Measurements from ENCODE around the gene SPECC1.
"Not testable (repeated sequence)": the region's sequence is repeated elsewhere in the genome, so short reads cannot be mapped to it uniquely, and the experiment has no call there.

SPECC1 gene

DNA sequence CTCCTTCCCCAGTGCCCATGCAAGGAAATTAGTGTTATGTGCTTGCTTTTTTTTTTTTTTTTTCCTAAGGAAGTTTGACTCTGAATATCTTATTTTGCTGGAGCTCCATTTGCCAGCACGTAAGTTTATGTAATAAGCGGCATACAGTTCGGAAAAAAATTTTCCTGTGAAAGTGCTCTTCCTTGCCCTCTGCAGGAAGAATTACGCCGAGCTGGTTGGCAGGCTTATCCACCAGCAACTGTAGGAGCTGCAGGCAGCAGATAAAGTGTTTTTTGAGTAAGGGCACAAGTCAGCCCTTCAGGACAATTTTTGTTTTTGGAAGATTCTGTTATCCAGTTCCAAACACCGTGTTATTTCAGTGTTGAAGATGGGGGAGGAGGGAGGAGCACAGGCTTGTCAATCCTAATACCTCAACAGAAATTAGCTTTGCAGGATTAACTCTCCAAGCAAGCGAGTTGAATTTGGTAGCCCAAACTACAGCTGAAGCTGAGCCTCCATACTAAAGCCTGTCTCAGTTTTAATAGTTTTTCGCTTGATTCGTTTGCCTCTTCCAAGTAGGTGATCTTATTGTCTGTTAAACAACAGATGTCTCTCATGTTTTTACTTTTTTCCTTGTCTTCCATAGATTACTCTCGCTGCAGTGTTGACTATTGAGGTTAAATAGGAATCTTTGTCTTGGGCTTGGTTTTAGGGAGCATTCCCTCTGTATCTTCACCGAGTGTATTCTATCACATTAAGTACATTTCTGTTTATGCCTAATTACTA lies 1.1 kb downstream of the SPECC1 start:
- DNase-seq: no peak

DNA sequence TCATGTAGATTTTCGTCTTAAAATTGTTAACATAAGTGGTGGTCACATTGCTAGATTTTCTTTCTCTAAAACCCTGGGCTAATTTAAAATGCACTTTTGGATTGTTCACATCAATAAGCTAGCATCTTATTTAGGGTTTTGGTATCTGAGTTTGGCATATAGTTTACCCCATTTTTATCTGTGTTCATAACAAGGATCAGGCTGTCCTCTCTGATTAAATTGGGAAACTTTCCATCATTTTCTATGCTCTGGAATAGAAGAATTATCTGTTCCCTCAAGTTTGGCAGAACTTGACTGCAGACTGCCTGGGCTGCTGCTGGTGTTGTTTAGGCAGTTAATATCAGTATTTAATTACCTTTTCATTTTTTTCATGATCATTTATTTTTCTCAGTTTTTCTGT lies 1.8 kb downstream of the SPECC1 start:
- no peak for DNase-seq

DNA sequence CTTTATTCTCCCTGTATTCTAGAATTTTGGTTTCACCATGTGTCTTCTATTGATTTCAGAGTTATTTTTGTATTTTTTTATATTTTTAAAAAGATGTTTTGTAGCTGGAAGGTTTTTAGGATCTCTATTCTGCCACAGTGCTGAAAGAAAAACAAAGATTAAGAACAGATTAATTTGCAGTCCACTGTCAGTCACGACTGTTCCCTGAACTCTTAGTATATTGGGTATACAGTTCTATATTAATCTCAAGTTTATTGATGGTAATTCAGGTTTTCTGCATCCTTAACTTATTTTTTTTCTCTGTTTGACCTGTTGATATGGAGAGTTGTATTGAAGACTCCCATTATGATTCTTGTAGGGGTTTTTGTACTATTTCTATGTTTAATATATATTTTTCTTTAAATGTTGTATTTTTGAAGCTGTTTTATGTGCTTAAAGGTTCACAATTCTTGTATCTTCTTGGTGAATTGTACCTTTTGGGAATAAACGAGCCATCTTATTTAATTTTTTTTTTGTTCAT lies 2.9 kb downstream of the SPECC1 start:
- no peak for DNase-seq

DNA sequence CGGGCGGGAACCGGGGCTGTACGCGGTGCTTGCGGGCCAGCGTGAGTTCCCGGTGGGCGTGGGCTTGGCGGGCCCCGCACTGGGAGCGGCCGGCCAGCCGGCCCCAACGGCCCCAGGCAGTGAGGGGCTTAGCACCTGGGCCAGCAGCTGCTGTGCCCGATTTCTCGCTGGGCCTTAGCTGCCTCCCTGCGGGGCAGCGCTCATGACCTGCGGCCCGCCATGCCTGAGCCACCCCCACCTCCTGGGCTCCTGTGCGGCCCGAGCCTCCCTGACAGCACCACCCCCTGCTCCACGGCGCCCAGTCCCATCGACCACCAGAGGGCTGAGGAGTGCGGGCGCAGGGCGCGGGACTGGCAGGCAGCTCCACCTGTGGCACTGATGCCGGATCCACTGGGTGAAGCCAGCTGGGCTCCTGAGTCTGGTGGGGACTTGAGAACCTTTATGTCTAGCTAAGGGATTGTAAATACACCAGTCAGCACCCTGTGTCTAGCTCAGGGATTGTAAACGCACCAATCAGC lies 7.4 kb downstream of the SPECC1 start:
- DNase-seq: not testable (repeated sequence)

DNA sequence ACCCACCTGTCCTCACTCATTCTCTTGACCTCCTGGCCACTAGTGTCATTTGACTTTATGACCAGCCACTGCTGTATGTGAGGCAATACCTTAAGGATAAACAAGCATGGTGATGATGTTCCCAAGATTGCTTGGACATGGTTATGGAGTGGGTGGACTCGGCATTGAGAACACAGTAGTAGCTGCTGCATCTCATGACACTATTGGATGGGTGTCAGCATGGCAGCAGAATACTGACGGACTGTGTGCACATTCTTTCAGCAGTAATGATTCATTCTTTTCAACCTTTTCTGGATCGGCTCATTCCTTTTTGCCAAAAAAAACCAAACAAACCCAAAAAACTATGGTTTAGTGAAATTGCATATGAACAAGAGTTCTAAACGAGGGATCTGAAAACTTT lies 13.5 kb downstream of the SPECC1 start:
- DNase-seq: no peak

DNA sequence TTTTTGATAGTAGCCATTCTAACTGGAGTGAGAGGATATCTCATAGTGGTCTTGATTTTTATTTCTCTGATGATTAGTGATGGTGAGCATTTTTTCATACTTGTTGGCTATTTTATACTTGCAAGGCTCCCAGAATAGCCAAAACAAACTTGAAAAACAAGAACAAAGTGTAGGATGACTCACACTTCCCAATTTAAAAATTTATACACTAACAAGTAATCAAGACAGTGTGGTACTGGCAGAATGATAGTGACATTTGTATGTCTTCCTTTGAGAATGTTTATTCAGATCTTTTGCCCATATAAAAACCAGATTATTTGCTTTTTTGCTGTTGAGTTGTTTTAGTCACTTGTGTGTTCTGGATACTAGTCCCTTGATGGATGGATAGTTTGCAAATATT lies 17.8 kb downstream of the SPECC1 start:
- DNase-seq: no peak

DNA sequence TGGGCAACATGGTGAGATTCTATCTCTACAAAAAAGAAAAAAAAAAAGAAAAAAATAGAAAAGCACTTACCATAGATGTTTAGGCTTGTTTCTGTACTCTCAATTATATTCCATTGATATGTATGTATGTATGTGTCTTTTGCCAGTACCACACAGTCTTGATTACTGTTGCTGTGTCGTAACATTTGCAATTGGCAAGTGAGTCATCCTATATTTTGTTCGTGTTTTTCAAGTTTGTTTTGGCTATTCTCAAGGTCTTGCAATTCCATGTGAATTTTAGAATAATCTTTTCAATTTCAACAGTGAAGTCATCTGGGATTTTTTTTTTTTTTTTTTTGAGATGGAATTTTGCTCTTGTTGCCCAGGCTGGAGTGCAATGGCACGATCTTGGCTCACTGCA lies 19.3 kb downstream of the SPECC1 start:
- no peak for DNase-seq

DNA sequence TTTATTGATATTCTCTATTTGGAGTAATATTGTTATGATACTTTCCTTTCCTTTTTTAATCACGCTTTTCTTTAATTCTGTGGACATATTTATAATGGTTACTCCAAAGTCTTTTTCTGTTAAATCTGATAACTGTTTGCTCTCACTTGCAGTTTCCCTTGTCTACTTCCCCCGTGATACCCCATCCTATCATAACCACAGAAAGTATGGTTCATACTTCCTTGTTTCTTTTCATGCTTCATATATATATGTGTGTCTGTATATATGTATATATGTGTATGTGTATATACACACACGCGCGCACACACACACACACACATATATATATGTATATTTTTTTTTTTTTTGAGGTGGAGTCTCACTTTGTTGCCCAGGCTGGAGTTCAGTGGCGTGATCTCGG lies 23.5 kb downstream of the SPECC1 start:
- no peak for DNase-seq

DNA sequence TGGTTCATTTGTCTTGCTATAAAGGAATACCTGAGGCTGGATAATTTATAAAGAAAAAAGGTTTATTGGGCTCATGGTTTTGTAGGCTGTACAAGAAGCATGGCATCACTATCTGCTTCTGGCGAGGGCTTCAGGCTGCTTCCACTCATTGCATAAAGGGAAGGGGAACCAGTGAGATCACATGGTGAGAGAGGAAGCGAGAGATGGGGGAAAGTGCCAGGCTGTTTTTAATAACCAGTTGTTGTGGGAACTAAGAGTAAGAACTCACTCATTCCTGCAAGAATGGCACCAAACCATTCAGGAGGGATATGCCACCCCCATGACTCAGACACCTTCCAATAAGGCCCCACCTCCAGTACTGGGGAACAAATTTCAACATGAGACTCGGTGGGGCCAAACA lies 24.3 kb downstream of the SPECC1 start:
- DNase-seq: no peak

DNA sequence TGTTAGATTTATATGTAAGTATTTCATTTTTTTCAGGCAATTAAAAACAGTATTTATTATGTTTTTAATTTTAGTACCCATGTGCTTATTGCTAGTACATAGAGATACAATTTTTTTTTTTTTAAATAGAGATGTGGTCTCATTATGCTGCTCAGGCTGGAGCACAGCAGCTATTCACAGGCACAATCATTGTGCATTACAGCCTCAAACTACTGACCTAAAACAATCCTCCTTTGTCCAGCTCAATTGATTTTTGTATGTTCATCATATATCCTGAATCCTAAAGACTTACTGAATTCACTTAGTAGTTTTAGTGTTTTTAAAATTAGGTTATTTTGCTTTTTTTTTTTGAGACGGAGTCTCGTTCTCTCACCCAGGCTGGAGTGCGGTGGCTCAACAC lies 26.3 kb downstream of the SPECC1 start:
- no peak for DNase-seq

DNA sequence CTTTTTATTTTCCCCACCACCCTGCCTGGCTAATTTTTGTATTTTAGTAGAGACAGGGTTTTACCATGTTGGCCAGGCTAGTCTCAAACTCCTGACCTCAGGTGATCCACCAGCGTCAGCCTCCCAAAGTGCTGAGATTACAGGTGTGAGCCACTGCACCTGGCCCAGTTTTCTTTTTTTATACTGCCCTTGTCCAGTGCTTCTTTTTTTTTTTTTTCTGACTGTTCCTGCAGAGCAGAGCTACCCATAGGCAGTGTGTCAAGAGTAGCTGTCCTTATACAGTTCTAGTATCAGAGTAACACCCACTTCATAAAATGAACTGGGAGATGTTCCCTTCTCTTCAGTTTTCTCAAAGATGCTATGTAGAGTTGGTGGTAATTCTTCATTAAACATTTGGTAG lies 28.1 kb downstream of the SPECC1 start:
- DNase-seq: not testable (repeated sequence)

DNA sequence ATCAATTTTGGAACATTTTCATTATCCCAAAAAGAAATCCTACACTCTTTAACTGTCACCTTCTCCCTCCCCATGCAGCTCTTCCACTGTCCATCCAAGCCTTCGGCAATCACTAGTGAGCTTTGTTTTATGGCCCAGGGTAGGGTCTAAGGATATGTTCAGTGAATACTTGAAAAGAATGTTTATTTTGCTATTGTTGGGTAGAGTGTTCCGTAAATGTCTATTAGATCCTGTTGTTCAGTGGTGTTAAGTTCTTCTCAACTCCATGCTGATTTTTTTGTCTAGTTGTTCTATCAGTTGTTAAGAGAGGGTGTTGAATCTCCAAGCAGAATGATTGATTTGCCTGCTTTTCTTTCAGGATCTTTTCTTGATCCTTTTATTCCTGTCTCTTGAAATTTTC lies 29.9 kb downstream of the SPECC1 start:
- no peak for DNase-seq

DNA sequence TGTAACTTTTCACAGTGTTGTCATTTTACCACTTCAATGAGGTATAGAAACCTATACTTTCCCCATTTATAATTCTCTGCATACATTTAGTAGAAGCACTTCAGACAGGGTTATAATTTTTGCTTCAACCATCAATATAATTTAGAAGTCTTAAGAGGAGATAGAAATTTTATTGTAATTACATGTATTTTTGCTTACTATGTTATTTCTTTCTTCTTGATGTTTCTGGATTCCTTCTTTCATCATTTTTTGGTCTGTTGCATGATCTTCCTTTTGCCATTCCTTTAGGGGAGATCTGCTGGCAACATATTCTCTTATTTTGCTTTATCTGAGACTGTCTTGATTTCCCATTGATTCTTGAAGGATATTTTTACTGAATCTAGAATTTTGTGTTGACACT lies 31.1 kb downstream of the SPECC1 start:
- no peak for DNase-seq

DNA sequence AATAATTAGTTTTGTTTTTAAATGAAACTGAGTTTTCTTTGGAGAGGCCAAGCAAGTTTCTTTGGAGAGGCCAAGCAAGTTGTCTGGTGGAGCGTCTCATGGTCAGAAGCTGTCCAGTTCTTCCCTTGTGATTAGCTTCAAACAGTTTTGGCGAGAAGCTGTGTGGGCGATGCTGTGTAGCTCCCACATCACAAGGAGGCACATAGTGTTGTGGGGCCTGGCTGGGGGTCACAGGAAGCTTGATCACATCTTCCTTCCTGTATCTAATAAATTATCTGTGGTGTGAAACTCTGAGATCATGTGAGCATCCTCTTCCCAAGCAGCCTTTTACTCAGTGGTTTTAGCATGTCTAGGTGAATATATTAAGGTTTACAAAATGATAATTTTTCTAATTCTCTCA lies 33.9 kb downstream of the SPECC1 start:
- DNase-seq: peak; percentile 28

DNA sequence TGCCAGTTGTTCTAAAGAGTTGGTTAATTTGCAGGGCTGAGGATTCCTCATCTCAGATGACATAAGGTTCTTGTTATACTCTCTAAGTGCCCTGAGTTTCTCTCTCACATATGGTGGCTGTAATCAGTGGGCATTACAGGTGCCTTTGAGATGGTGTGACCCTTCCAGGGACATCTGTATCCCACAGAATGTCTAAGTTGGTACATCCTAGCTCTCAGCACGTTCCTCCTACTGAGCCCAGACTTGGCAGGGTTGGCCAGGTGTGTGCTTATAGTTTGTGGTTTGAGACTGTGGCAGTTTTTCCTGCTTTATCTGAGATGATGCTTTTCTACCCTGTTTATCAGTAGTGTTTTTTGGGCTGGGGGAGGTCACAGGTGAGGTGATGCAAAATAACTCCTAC lies 36.3 kb downstream of the SPECC1 start:
- DNase-seq: no peak

DNA sequence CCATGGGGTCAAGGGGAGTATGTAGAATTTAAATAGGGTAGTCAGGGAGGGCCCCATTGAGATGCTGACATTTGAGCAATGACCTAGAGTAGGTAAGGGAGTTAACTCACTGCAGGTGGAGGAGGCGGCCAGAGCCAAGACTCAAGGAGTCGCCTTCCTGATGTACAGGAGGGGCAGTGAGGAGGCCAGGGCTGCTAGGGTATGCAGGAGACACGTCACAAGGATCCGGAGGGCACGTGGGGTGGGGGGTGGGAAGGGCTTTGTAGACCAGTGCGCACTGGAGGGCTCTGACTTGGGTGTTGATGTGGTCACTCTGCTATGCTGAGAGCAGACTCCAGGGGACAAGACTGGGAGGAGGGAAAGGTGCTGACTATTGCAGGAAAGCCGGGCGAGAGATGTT lies 37.5 kb downstream of the SPECC1 start:
- no peak for DNase-seq

DNA sequence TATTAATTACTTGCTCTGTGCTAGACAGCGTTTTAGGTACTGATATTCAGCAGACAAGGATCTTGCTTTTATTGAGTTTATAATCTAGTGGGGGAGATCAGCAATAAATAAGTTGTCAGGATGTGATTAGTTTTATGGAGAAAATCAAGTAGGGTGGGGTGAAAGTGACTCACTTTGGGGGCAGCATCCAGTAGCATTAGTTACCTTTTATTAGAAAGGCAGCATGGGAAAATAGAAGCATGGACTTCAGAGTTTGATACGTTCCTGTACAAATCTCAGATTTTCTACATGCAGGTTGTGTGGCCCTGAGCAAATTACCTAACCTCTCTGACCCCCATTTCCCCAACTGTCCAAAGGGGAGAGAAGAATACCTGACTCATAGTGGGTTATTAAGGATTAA lies 42.5 kb downstream of the SPECC1 start:
- no peak for DNase-seq

DNA sequence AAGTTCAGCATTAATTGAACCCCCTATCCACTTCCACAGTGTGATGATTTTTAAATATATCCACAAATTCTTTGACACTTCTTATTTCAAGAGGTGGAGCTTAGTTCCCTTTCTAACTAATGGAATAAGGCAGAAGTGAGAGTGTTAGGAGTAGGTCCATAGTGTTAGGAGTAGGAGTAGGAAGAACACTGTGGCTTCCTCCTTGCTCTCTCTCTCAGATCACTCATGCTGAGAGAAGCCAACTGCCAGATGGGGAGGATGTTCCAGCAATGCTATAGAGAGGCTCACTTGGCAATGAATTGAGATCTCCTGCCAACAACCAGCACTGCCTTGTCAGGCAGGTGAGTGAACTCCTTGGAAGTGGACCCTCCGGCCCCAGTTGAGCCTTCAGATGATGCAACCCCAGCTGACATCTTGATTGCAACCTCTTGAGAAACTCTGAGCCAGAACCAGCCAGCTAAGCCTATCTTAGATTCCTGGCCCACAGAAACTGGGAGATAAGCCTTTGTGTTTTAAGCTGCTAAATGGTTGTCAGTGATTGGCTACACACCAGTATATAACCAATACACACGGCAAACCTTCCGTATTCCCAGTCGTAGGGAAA lies 44.3 kb downstream of the SPECC1 start:
- no peak for DNase-seq

DNA sequence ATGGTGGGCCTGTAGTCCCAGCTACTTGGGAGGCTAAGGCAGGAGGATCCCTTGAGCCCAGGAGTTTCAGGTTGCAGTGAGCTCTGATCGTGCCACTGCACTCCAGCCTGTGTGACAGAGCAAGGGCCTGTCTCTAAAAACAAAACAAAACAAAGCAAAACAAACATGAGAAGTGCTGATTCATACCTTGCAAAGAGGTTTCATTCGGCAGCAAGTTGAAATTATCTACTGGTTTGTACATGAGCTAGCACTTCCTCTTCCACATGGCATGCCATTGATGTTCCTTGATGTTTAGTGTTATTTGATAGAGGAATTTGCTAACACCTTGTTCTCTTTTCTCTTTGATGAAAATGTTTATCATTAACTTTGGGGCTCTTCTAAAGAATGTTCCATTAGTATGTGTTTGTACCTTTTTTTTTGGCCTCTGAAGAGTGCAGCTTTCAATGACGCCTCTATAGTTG lies 50.6 kb downstream of the SPECC1 start:
- DNase-seq: no peak

DNA sequence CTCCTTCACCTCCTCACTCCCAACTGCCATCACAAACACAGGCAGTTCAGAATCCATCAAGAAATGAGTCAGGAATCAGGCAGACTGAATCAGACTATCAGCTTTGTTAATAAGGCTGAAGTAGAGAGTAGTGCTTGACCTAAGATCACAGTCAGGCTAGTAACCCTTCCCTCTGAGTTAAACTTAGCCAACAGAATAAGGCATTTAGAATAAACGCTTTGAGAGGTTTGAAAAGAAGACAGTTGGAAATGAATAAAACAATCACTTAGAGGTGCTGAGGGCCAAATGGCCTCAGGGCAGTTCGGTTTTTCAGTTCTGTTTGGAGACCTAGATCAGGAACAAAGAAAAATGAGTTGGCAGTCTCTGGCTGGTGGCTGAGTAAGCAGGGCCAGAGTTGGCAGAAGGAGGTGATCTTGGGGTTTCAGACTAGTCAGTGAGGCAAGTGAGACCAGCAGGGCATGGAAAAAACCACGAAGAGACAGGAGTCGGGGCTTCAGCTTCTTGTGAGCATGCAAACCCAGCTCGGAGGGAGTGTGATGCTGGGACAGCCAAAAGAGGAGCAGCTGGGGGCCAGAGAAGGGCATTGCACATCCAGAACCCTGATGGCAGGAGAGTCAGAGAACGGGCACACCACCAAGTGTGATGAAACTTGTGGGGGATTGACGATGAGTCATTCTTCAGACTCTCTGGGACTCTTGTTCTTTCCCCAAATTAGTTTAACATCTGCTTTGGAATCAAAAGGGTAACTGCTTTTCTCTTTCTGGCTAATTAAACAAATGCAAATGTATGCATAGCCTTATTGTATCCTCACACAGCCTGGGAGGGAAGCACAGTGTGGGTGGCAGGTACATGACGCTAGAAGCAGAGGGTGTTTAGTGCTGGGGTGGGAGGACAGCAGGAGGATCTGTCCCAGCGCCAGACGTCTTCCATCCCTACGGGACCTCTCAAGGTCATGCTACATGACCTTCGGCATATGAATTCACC lies 54.8 kb downstream of the SPECC1 start:
- DNase-seq: peak; percentile 54

DNA sequence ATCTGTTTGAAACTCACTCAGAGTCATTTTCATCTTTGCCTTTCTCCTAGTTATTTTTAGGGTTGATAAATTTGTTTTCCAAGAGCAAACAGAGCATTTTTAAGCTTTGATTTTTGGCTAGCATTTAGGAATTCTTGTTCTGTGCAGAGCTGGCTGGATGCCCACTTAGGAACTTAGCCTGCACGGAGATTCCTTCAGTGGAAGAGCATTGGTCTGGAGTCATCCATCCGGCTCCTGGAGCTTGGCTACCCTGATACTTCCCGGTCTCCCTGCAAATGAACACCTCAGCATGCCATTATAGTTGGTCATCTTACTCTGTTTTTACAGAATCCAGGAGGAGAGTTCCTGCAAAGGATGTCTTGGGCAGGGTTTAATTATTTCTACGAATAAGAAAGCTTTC lies 57.1 kb downstream of the SPECC1 start:
- no peak for DNase-seq

DNA sequence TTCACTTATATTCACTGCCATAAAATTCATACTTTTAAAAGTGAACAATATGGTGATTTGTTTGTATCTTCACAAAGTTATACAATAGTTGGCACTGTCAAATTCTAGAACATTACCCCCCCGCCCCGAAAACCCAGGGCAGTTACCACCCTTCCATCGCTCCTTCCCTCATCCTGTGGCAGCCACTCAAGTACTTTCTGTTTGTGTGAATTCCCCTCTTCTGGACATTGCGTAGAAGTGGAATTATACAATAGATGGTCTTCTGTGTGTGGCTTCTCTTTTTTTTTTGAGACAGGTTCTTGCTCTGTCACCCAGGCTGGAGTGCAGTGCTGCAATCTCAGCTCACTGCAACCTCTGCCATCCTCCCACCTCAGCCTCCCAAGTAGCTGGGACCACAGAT lies 58.6 kb downstream of the SPECC1 start:
- no peak for DNase-seq

DNA sequence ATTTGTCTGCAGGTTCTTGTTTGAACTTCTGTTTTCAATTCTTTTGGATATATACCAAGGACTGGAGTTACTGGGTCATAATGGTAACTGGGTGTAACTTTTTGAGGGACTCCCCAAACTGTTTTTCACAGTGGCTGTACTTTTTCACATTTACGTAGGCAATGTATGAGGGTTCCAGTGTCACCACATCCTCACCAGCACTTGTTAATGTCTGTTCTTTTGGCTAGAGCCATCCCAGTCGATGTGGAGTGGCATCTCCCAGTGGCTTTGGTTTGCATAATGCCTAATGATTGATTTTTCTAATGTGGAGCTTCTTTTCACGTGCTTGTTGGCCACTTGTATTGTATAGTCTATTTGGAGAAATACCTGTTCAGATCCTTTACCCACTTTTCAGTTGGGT lies 59.3 kb downstream of the SPECC1 start:
- no peak for DNase-seq

Measured in stimulated activated CD8-positive, alpha-beta memory T cell treated with anti-CD3 and anti-CD28 coated beads, Interleukin-4, amount 100 ng/mL, for 48 hours (primary cell).